Stomach (tissue), 9 donors: ENCODE results near the gene SLC6A8. TPM values are rescaled to one million over a fixed set of nuclear protein-coding genes. Genes with fewer than 3 reads are reported as not detected.

Source experiments
- DNase-seq, 2 donors: peaks; one replicate each; pipeline versions ENCODE4 v3.0.0 to v3.0.0-alpha.2; 2013 to 2019
- H3K27ac ChIP-seq, 5 donors: fragments of 200-600 bp in 4 of 5; sonication (generic) in 4 of 5; one replicate each; pipeline ENCODE4 v1.5.1; 2013 to 2019; ENCODE audit warnings: mild to moderate bottlenecking in 1 of 5, moderate library complexity in 1 of 5
- H3K27me3 ChIP-seq, 3 donors: fragments of 200-600 bp; sonication (generic); one replicate each; pipeline ENCODE4 v1.5.1; 2017 to 2019; ENCODE audit warnings: mixed run types in 1 of 3
- H3K36me3 ChIP-seq, 4 donors: fragments of 200-600 bp; sonication (generic); 1 replicate in 3 of 4; 2 replicates in 1 of 4; pipeline ENCODE4 v1.5.1; 2016 to 2019
- H3K4me1 ChIP-seq, 4 donors: fragments of 200-600 bp; sonication (generic); one replicate each; pipeline ENCODE4 v1.5.1; 2016 to 2019
- H3K4me3 ChIP-seq, 4 donors: fragments of 200-600 bp; sonication (generic) in 3 of 4; one replicate each; pipeline ENCODE4 v1.5.1; 2016 to 2019; ENCODE audit warnings: mild to moderate bottlenecking in 1 of 4
- H3K9me3 ChIP-seq, 4 donors: fragments of 200-600 bp; sonication (generic); one replicate each; pipeline ENCODE4 v1.5.1; 2016 to 2019
- CTCF ChIP-seq, 7 experiments: fragments of 450-650 bp in 4 of 7; fragments of 200-600 bp in 3 of 7; sonication (generic) in 3 of 7; IDR thresholded peaks; one replicate each; pipeline ENCODE4 v1.5.1; 2016 to 2019; ENCODE audit warnings: antibody characterized with exemption in 7 of 7, control low read depth in 2 of 7, mild to moderate bottlenecking in 1 of 7
- EP300 ChIP-seq: sonication (generic); formaldehyde crosslinking; IDR thresholded peaks from one replicate; pipeline ENCODE4 v1.6.1; 2017; ENCODE audit warnings: antibody characterized with exemption
- POLR2A ChIP-seq, 4 donors: fragments of 450-650 bp; IDR thresholded peaks; one replicate each; pipeline ENCODE4 v1.6.1; 2016; ENCODE audit warnings: antibody characterized with exemption in 4 of 4, control low read depth in 2 of 4, mild to moderate bottlenecking in 1 of 4, moderate library complexity in 1 of 4
- POLR2AphosphoS5 ChIP-seq, 3 donors: sonication (generic); formaldehyde crosslinking; IDR thresholded peaks; one replicate each; pipeline ENCODE4 v1.6.1; 2016; ENCODE audit warnings: antibody characterized with exemption in 3 of 3
- WGBS, 5 donors: extraction: QIAGEN DNeasy Blood & Tissue Kit in 3 of 5; methylation state at CpG; one replicate each; pipeline versions ENCODE4 v1.1.5 to v1.1.7; 2013 to 2018; 5-methylcytosine and 5-hydroxymethylcytosine counted together
- intact Hi-C: fragments of 100-400 bp; cut with DNase I; formaldehyde crosslinking; loops from one replicate; pipeline ENCODE4 v1.15.1; 2023; ENCODE audit warnings: low total_unique reads
- polyA plus RNA-seq, 3 donors: library from polyadenylated mRNA; stranded (reverse); fragments of 200-250 nt; gene quantifications; one replicate each; pipeline ENCODE4 v1.2.3, GENCODE V29; 2013
- total RNA-seq, 5 donors: library from RNA; depleted of rRNA; stranded (reverse); fragments of >200 nt; gene quantifications; one replicate each; pipeline versions ENCODE4 v1.1.0 to v1.2.3, GENCODE V29; 2014 to 2016
- donor health status: healthy with polysubstance abuse.
- donor health status: Bipolar disorder and iron deficiency.
- donor health status: healthy.

Gene SLC6A8
- total and polyA plus RNA-seq, 8 donors: 7.3 to 32.7 (median 18.9) TPM

GRCh38 chrX:153644356-153645125, 43.2 kb upstream of the SLC6A8 start:
- Histone ChIP-seq H3K27ac (no peak overlapping the region), H3K9me3 (peaks cover 0 to 4% (median 0%) of the 10 kb centered on the region in 4 donors), H3K4me3 (no peak overlapping the region), H3K4me1 (peaks cover 0 to 43% (median 40%) of the 10 kb centered on the region in 4 donors), H3K27me3 (peaks cover 29 to 96% (median 85%) of the 10 kb centered on the region in 3 donors), H3K36me3 (no peaks in the 10 kb centered on the region)
- intact Hi-C loops: no loop called here
- TF ChIP-seq POLR2A (IDR thresholded peaks at IDR 0.05): no peak
- no peak for TF ChIP-seq POLR2AphosphoS5 (IDR thresholded peaks at IDR 0.05)
- TF ChIP-seq CTCF (IDR thresholded peaks at IDR 0.05): no peak
- no peak for TF ChIP-seq EP300
- DNase-seq: peak in 1 of 2 donors; percentile 10
- 7 to 41% (median 27%) methylated on average over 10 to 41 of the region's 46 CpGs for WGBS, 5 donors

GRCh38 chrX:153645151-153645550, 42.6 kb upstream of the SLC6A8 start:
- WGBS, 5 donors: 43 to 74% (median 51%) methylated on average over 4 to 6 of the region's 6 CpGs
- Histone ChIP-seq H3K4me3 (no peak overlapping the region), H3K4me1 (peaks cover 0 to 43% (median 40%) of the 10 kb centered on the region in 4 donors), H3K9me3 (peaks cover 0 to 4% (median 0%) of the 10 kb centered on the region in 4 donors), H3K27ac (no peak overlapping the region), H3K36me3 (no peaks in the 10 kb centered on the region), H3K27me3 (peaks cover 31 to 89% (median 89%) of the 10 kb centered on the region in 3 donors)
- no peak for TF ChIP-seq POLR2AphosphoS5 (IDR thresholded peaks at IDR 0.05)
- no peak for TF ChIP-seq EP300
- TF ChIP-seq CTCF (IDR thresholded peaks at IDR 0.05): no peak
- no peak for TF ChIP-seq POLR2A (IDR thresholded peaks at IDR 0.05)
- DNase-seq: no peak
- intact Hi-C loops: no loop called here

GRCh38 chrX:153645921-153646488, 41.7 kb upstream of the SLC6A8 start:
- peaks cover 0 to 43% (median 40%) of the 10 kb centered on the region in 4 donors for H3K4me1 ChIP-seq
- no peaks in the 10 kb centered on the region for H3K36me3 ChIP-seq
- peaks cover 0 to 4% (median 0%) of the 10 kb centered on the region in 4 donors for H3K9me3 ChIP-seq
- no peak overlapping the region for H3K4me3 ChIP-seq
- intact Hi-C loops: no loop called here
- WGBS, 5 donors: 23 to 43% (median 38%) methylated on average over 8 to 10 of the region's 10 CpGs
- peaks cover 29 to 86% (median 81%) of the 10 kb centered on the region in 3 donors for H3K27me3 ChIP-seq
- peak in 1 of 2 donors; percentile 10 for DNase-seq
- H3K27ac ChIP-seq: no peak overlapping the region
- TF ChIP-seq CTCF (IDR thresholded peaks at IDR 0.05): no peak
- TF ChIP-seq EP300: no peak
- TF ChIP-seq POLR2AphosphoS5 (IDR thresholded peaks at IDR 0.05): no peak
- no peak for TF ChIP-seq POLR2A (IDR thresholded peaks at IDR 0.05)

GRCh38 chrX:153646620-153647373, 40.9 kb upstream of the SLC6A8 start, which contains the start of gene DUSP9:
DUSP9 (plus strand) TSS chrX:153647203; CDS start chrX:153647954, 751 bp downstream.
- peak within 1 kb of the TSS; percentile 15 to 45 (median 28) for H3K4me3 ChIP-seq
- TF ChIP-seq POLR2AphosphoS5 (IDR thresholded peaks at IDR 0.05): no peak
- TF ChIP-seq CTCF (IDR thresholded peaks at IDR 0.05): no peak
- TF ChIP-seq POLR2A (IDR thresholded peaks at IDR 0.05): no peak
- TF ChIP-seq EP300: no peak
- no peaks in the 10 kb centered on the region for H3K36me3 ChIP-seq
- H3K4me1 ChIP-seq: peaks cover 0 to 43% (median 39%) of the 10 kb centered on the region in 4 donors
- DNase-seq: peak; percentile 36 to 77
- intact Hi-C loops: no loop called here
- no peak within 1 kb of the TSS for H3K27ac ChIP-seq
- H3K27me3 ChIP-seq: peaks cover 23 to 78% (median 73%) of the 10 kb centered on the region in 3 donors
- peaks cover 0 to 4% (median 0%) of the 10 kb centered on the region in 4 donors for H3K9me3 ChIP-seq
- 3 to 33% (median 23%) methylated on average over 4 to 52 of the region's 53 CpGs for WGBS, 5 donors
